Astrocyte of the cerebellum (primary cell): ENCODE data around the gene SLC15A3.

Experiments
- DNase-seq: peaks from one replicate; pipeline ENCODE4 v3.0.0-alpha.2; 2011; ENCODE audit warnings: low read depth
- H3K4me3 ChIP-seq: 2 replicates; pipeline ENCODE4 v1.5.1; 2011; ENCODE audit warnings: mild to moderate bottlenecking, low read depth, low read length, moderate library complexity
- CTCF ChIP-seq: IDR thresholded peaks from 2 replicates; pipeline ENCODE4 v1.5.1; 2012; ENCODE audit warnings: low read length, low read depth, moderate library complexity, mild to moderate bottlenecking; ENCODE audit errors: missing control alignments
- in situ Hi-C: cut with HindIII; loops from 2 replicates; pipeline ENCODE4 v1.10.0; 2017; ENCODE audit warnings: low sequenced_read_pairs

The SLC15A3 gene

DNA sequence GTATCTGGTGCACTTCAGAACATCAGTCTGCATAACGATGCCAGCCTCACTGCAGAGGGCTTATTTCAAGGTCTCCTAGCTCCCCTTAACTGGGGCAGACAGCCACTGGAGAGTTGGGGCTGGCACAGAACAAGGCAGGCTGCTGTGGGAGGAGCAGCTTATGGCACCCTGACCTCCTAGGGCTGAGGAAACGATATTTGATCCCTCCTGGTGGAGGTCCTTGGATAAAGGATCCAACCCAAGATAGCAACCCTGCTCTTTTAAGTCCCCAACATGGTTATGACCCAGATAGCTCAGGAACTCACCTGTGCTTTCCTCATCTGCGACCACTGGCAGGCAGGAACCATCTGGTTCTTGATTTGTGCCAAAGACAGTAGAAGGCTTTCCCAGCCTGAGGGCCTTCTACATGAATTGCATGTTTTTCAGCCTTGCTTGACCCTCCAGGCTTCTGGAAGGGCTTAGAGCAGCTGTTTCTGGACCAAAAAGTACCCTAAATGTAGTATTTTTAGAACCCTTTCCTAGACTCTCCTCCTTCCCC, 35.2 kb downstream of the SLC15A3 start:
- no peak for TF ChIP-seq CTCF
- no peak overlapping the region for H3K4me3 ChIP-seq
- in situ Hi-C loops, result loop anchor here (5.0 kb wide), 1 partner anchor 89 kb away; no protein-coding TSS in a partner anchor
- no peak for DNase-seq

- H3K4me3 ChIP-seq, result peak overlapping the region; percentile 85
- no peak for DNase-seq
- in situ Hi-C loops, result loop anchor here (5.0 kb wide), 1 partner anchor 88 kb away; no protein-coding TSS in a partner anchor
- peak; percentile 41 for TF ChIP-seq CTCF
Measured at GRCh38 chr11:60915248-60915914, 36.6 kb downstream of the SLC15A3 start.

- no peak for TF ChIP-seq CTCF
- in situ Hi-C loops, result loop anchor here (5.0 kb wide), 1 partner anchor 87 kb away; no protein-coding TSS in a partner anchor
- peak overlapping the region; percentile 85 for H3K4me3 ChIP-seq
- no peak for DNase-seq
Measured at GRCh38 chr11:60914633-60915247, 37.2 kb downstream of the SLC15A3 start.

DNA sequence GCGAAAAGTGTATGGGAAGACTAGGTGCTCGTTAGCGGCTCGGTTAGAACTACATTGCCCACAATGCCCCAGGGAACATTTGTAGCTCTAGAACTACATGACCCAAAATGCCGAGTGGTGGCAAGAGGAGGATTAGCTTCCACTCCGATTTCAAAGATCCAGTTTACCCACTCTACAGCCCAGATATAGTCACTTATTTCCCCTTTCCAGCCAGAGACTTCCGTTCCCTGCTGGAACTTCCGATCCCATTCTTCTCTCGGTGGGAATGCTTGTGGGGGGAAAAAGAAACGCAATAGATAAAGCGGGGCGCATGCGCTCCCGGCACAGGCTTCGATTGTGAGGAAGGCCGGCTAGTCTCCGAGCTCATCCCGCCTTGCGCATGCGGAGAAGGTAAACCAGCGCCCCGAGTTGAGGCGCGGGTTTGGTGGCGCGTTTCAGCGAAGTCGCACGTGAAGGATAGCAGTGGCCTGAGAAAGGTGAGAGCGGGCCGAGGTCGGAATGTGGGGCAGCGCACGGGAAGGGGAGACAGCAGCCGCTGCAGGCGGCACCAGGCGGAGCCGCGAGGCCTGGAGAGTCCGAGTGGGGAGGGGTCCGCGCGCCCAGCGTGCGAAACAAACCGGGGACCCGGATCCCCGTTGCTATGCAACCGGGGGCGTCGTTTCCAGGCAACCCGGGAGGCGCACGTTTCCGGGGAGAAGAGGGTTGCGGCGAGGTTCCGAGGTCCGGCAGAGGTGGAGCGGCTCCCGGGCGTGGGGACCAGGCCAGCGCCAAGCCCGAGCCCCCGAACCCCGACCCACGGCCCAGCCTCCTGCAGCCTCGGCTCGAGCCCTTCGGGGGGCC, 38.0 kb downstream of the SLC15A3 start, which contains the start of gene TMEM109:
Gene TMEM109, plus strand, starts transcription at position 366 of the 840 bp plus-strand sequence. CDS start 5,536 bp downstream, outside the sequence.
- H3K4me3 ChIP-seq, result peak within 1 kb of the TSS; percentile 85
- no peak for TF ChIP-seq CTCF
- peak; percentile 80 for DNase-seq
- in situ Hi-C loops, result no loop called here

DNA sequence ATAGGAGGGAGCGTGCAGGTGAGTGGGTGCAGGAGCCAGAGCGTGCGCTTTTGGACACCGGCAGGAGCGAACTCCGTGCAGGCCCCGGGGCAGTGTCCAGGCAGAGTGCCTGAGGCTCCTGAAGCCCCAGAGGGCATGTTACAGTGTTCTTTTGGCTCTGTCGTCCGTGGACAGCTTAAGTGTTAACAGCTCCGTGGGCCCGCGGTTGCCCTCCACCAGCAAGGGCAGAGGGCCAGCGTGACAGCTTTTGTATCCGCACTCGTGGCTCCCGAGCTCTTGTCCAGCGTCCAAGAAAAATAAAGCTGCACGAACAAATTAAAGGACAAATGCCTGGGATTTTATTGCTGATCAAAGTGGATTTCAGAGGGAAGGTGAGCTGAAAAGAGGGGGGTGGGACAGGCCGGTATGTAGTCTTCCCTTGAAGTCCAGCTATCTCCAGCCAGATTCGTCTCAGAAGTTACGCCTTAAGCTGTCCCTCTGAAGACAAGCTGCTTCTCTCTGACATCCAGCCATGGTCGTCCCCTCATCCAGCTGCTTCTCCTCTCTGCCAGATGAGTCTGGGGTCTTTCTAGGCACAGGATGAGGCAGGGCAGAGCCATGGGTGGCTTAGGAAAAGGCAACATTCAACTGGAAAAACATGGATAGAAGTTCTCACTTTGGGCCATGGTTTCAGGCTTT, 39.0 kb downstream of the SLC15A3 start:
- in situ Hi-C loops, result no loop called here
- peak overlapping the region; percentile 85 for H3K4me3 ChIP-seq

More for the DNA sequence above, 39.0 kb downstream of the SLC15A3 start:
- no peak for DNase-seq
- TF ChIP-seq CTCF, result no peak
